GM12878 (cell line): ENCODE results near the gene FAM131B. TPM values are rescaled to one million over a fixed set of nuclear protein-coding genes. Genes with fewer than 3 reads are reported as not detected.
A peak's percentile ranks its signal among the peaks of the same experiment; 100 is the strongest.

Experiments used
- ATF3 ChIP-seq: IDR thresholded peaks from 2 replicates; pipeline ENCODE4 v1.6.1; 2011; ENCODE audit warnings: low read depth, mild to moderate bottlenecking, low read length, moderate library complexity, borderline replicate concordance; ENCODE audit errors: extremely low read depth
- CHD1 ChIP-seq: IDR thresholded peaks from 2 replicates; pipeline ENCODE4 v1.6.1; 2012; ENCODE audit warnings: low read depth, low read length, improper control_type of control experiment
- E2F4 ChIP-seq: IDR thresholded peaks from 2 replicates; pipeline ENCODE4 v1.6.1; 2012; ENCODE audit warnings: low read depth, low read length, improper control_type of control experiment
- ESRRA ChIP-seq: IDR thresholded peaks from 2 replicates; pipeline ENCODE4 v1.6.1; 2012; ENCODE audit warnings: mild to moderate bottlenecking, low read length, improper control_type of control experiment
- EZH2 ChIP-seq: IDR thresholded peaks from 2 replicates; pipeline ENCODE4 v1.6.1; 2012; ENCODE audit warnings: low read depth, mild to moderate bottlenecking, control low read depth, inconsistent platforms, low read length, borderline replicate concordance; ENCODE audit not compliant: control insufficient read depth
- FOXK2 ChIP-seq: fragments of 450-650 bp; IDR thresholded peaks from 2 replicates; pipeline ENCODE4 v1.6.1; 2017; ENCODE audit warnings: mild to moderate bottlenecking, moderate library complexity
- HDGF ChIP-seq: fragments of 450-650 bp; IDR thresholded peaks from 2 replicates; pipeline ENCODE4 v1.6.1; 2016; ENCODE audit warnings: antibody characterized with exemption
- JUNB ChIP-seq: IDR thresholded peaks from 2 replicates; pipeline ENCODE4 v1.6.1; 2016; ENCODE audit warnings: antibody characterized with exemption, mild to moderate bottlenecking
- MLLT1 ChIP-seq: fragments of 450-650 bp; IDR thresholded peaks from 2 replicates; pipeline ENCODE4 v1.6.1; 2016; ENCODE audit warnings: mild to moderate bottlenecking
- NFYA ChIP-seq: IDR thresholded peaks from 2 replicates; pipeline ENCODE4 v1.6.1; 2011; ENCODE audit warnings: low read depth, mild to moderate bottlenecking, low read length, improper control_type of control experiment, borderline replicate concordance
- PAX5 ChIP-seq: IDR thresholded peaks from 2 replicates; pipeline ENCODE4 v1.6.1; 2011; ENCODE audit warnings: low read depth, low read length, borderline replicate concordance
- PAX8 ChIP-seq: fragments of 450-650 bp; IDR thresholded peaks from 2 replicates; pipeline ENCODE4 v1.6.1; 2017; ENCODE audit warnings: mild to moderate bottlenecking, moderate library complexity
- PML ChIP-seq: IDR thresholded peaks from 2 replicates; pipeline ENCODE4 v1.6.1; 2012; ENCODE audit warnings: low read length, inconsistent platforms
- PRDM15 ChIP-seq: fragments of 450-650 bp; formaldehyde crosslinking; IDR thresholded peaks from 2 replicates; pipeline ENCODE4 v1.4.0; 2020; ENCODE audit warnings: mild to moderate bottlenecking, moderate library complexity
- SIX5 ChIP-seq: IDR thresholded peaks from 2 replicates; pipeline ENCODE4 v1.6.1; 2011; ENCODE audit warnings: mild to moderate bottlenecking, low read depth, low read length, moderate library complexity; ENCODE audit not compliant: severe bottlenecking
- SREBF2 ChIP-seq: IDR thresholded peaks from 2 replicates; pipeline ENCODE4 v1.6.1; 2012; ENCODE audit warnings: mild to moderate bottlenecking, low read length
- TARDBP ChIP-seq: IDR thresholded peaks from 2 replicates; pipeline ENCODE4 v1.6.1; 2016; ENCODE audit warnings: borderline replicate concordance
- TCF7 ChIP-seq: IDR thresholded peaks from 2 replicates; pipeline ENCODE4 v1.6.1; 2014; ENCODE audit warnings: antibody characterized with exemption, borderline replicate concordance
- ZBTB40 ChIP-seq: fragments of 450-650 bp; IDR thresholded peaks from 2 replicates; pipeline ENCODE4 v1.6.1; 2016; ENCODE audit warnings: mild to moderate bottlenecking, moderate library complexity, borderline replicate concordance
- ZNF217 ChIP-seq: fragments of 450-650 bp; IDR thresholded peaks from 2 replicates; pipeline ENCODE4 v1.6.1; 2017; ENCODE audit warnings: antibody characterized with exemption, mild to moderate bottlenecking
- polyA plus RNA-seq, 11 experiments: library from polyadenylated mRNA; depleted of rRNA in 4 of 11; unstranded in 6 of 11; stranded (reverse) in 5 of 11; fragments of >200 nt; fragmentation: Nextera tagmentation in 4 of 11; fragmentation: Illumina TruSeq in 1 of 11; extraction: Ambion mirVana in 4 of 11; extraction: Trizol in 1 of 11; gene quantifications; 1 replicate in 1 of 11; 2 replicates in 10 of 11; pipeline versions ENCODE4 v1.2.1 to v1.2.3, GENCODE V29; 2011 to 2016; ENCODE audit warnings: inconsistent platforms in 2 of 11, missing spikeins in 2 of 11, low read depth in 1 of 11
- total RNA-seq, 4 experiments: library from RNA; depleted of rRNA in 3 of 4; stranded (reverse); fragments of >200 nt in 3 of 4; fragmentation: Illumina TruSeq in 1 of 4; extraction: Trizol in 1 of 4; gene quantifications; 2 replicates each; pipeline versions ENCODE4 v1.2.1 to v1.2.3, GENCODE V29; 2013 to 2021

Gene FAM131B
- total and polyA plus RNA-seq, 10 of the 15 experiments (the other 5 are each of a cell fraction or from before 2014, with no cell fraction given): 0.03 to 0.05 TPM; not detected in 8

- peak; percentile 85 for TF ChIP-seq MLLT1
- no peak for TF ChIP-seq ESRRA
- TF ChIP-seq PAX5: no peak
- no peak for TF ChIP-seq PRDM15 (CRISPR knock-in tag)
- TF ChIP-seq EZH2: no peak
- TF ChIP-seq ZNF217: no peak
- no peak for TF ChIP-seq PAX8
- TF ChIP-seq ZBTB40: no peak
- TF ChIP-seq JUNB: no peak
- peak; percentile 97 for TF ChIP-seq HDGF
- TF ChIP-seq PML: no peak
- no peak for TF ChIP-seq NFYA
- no peak for TF ChIP-seq FOXK2
- no peak for TF ChIP-seq TCF7
- TF ChIP-seq SREBF2: no peak
- TF ChIP-seq ATF3: no peak
- no peak; the same call in 1 of the 2 replicates for TF ChIP-seq TARDBP
- no peak for TF ChIP-seq CHD1
- TF ChIP-seq E2F4: no peak
- TF ChIP-seq SIX5: no peak
Measured at GRCh38 chr7:143385891-143386781, 23.6 kb upstream of the FAM131B start (continued).
